K562 (cell line): ENCODE results near the gene MCIDAS. TPM values are rescaled to one million over a fixed set of nuclear protein-coding genes. Genes with fewer than 3 reads are reported as not detected.

ENCODE experiments used
- CHD7 ChIP-seq: fragments of 200-600 bp; sonication (generic); IDR thresholded peaks from one replicate; pipeline ENCODE4 v1.6.1; 2012; ENCODE audit warnings: mild to moderate bottlenecking, low read depth, low read length, inconsistent platforms
- GABPA ChIP-seq: fragments of 200-800 bp; sonication (Bioruptor generic); conservative IDR thresholded peaks from 2 replicates; pipeline ENCODE4 v1.6.1; 2016; ENCODE audit warnings: low read depth, missing genetic modification characterization, missing compliant biosample characterization
- KDM1A ChIP-seq, 2 experiments: fragments of 450-650 bp; IDR thresholded peaks; 2 replicates each; pipeline ENCODE4 v1.6.1; 2016; ENCODE audit warnings: mild to moderate bottlenecking in 2 of 2
- SMARCC2 ChIP-seq: fragments of 450-650 bp; IDR thresholded peaks from 2 replicates; pipeline ENCODE4 v1.6.1; 2017; ENCODE audit warnings: antibody characterized with exemption, moderate library complexity, mild to moderate bottlenecking, low read depth
- YY1 ChIP-seq, 3 experiments: IDR thresholded peaks; 2 replicates each; pipeline ENCODE4 v1.6.1; 2011; ENCODE audit warnings: low read length in 2 of 3, mild to moderate bottlenecking in 2 of 3, moderate library complexity in 2 of 3, borderline replicate concordance in 1 of 3, control low read depth in 1 of 3, low read depth in 1 of 3; ENCODE audit not compliant: insufficient read depth in 3 of 3, insufficient replicate concordance in 2 of 3, control insufficient read depth in 1 of 3, insufficient read length in 1 of 3; ENCODE audit errors: extremely low read depth in 1 of 3
- ZBTB12 ChIP-seq: fragments of 250-450 bp; sonication (Bioruptor Pico); IDR thresholded peaks from 2 replicates; pipeline ENCODE4 v1.4.0; 2020
- ZBTB7A ChIP-seq: IDR thresholded peaks from 2 replicates; pipeline ENCODE4 v1.6.1; 2011; ENCODE audit warnings: low read depth, mild to moderate bottlenecking, low read length, moderate library complexity, borderline replicate concordance; ENCODE audit not compliant: control insufficient read depth
- ZKSCAN1 ChIP-seq: fragments of 150-350 bp; IDR thresholded peaks from 2 replicates; pipeline ENCODE4 v1.6.1; 2016; ENCODE audit warnings: low read depth, low read length
- ZNF324 ChIP-seq: fragments of 250-450 bp; sonication (Bioruptor Pico); IDR thresholded peaks from 2 replicates; pipeline ENCODE4 v1.4.0; 2020; ENCODE audit warnings: mild to moderate bottlenecking
- ZNF449 ChIP-seq: fragments of 250-450 bp; sonication (Bioruptor Pico); IDR thresholded peaks from 2 replicates; pipeline ENCODE4 v1.8.0; 2022; ENCODE audit warnings: moderate library complexity, mild to moderate bottlenecking, inconsistent platforms
- polyA plus RNA-seq, 8 experiments: library from polyadenylated mRNA; depleted of rRNA in 4 of 8; stranded (reverse) in 5 of 8; unstranded in 3 of 8; fragments of >200 nt; fragmentation: Nextera tagmentation in 2 of 8; fragmentation: Illumina TruSeq in 1 of 8; extraction: Ambion mirVana in 2 of 8; extraction: Trizol in 1 of 8; gene quantifications; 2 replicates each; pipeline versions ENCODE4 v1.2.1 to v1.2.3, GENCODE V29; 2011 to 2014; ENCODE audit warnings: inconsistent platforms in 1 of 8, missing spikeins in 1 of 8
- total RNA-seq, 7 experiments: library from RNA; depleted of rRNA in 6 of 7; stranded (reverse); fragments of >200 nt in 6 of 7; fragmentation: Illumina TruSeq in 2 of 7; extraction: Trizol in 2 of 7; gene quantifications; 2 replicates each; pipeline versions ENCODE4 v1.2.1 to v1.2.3, GENCODE V29; 2011 to 2021; ENCODE audit warnings: low replicate concordance in 1 of 7

Gene MCIDAS
- total and polyA plus RNA-seq, 9 of the 15 experiments (the other 6 are each of a cell fraction or from before 2014, with no cell fraction given) = 0.07 to 1.5 (median 0.69) TPM

- TF ChIP-seq CHD7 (no peak), GABPA (tag) (no peak), ZNF324 (CRISPR knock-in tag) (no peak), SMARCC2 (no peak), KDM1A (IDR thresholded peaks at IDR 0.05) (peak in 1 of 2 experiments; percentile 99; a peak in 2 of 4 replicates), ZBTB12 (CRISPR knock-in tag) (no peak), ZNF449 (no peak), ZKSCAN1 (peak; percentile 59; the same call in 1 of the 2 replicates), ZBTB7A (peak; percentile 33; the same call in 1 of the 2 replicates), YY1 (IDR thresholded peaks at IDR 0.05; ENCODE audit: borderline replicate concordance in 1 of 3, control insufficient read depth in 1 of 3, extremely low read depth in 1 of 3, insufficient read depth in 3 of 3, insufficient read length in 1 of 3, insufficient replicate concordance in 2 of 3, low read depth in 1 of 3, low read length in 2 of 3) (peak in 2 of 3 experiments; percentile 47 to 50)
Observed at GRCh38 chr5:55226934-55227663, at the start of gene MCIDAS (continued).
